Astrocyte of the cerebellum (primary cell): ENCODE measurements around the gene GPAT2.
"Not testable (repeated sequence)": the region's sequence is repeated elsewhere in the genome, so short reads cannot be mapped to it uniquely, and the experiment has no call there.

Experiments
- DNase-seq: peaks from one replicate; pipeline ENCODE4 v3.0.0-alpha.2; 2011; ENCODE audit warnings: low read depth
- H3K4me3 ChIP-seq: 2 replicates; pipeline ENCODE4 v1.5.1; 2011; ENCODE audit warnings: mild to moderate bottlenecking, low read depth, low read length, moderate library complexity
- CTCF ChIP-seq: IDR thresholded peaks from 2 replicates; pipeline ENCODE4 v1.5.1; 2012; ENCODE audit warnings: low read length, low read depth, moderate library complexity, mild to moderate bottlenecking; ENCODE audit errors: missing control alignments
- in situ Hi-C: cut with HindIII; loops from 2 replicates; pipeline ENCODE4 v1.10.0; 2017; ENCODE audit warnings: low sequenced_read_pairs

The GPAT2 gene

GRCh38 chr2:96049049-96049916 is 14.6 kb upstream of the GPAT2 start:
- H3K4me3 ChIP-seq, in situ Hi-C loops, DNase-seq: not testable (repeated sequence)

- in situ Hi-C loops, DNase-seq, H3K4me3 ChIP-seq: not testable (repeated sequence)
Observed at GRCh38 chr2:96035554-96035953, 838 bp upstream of the GPAT2 start.

GRCh38 chr2:96033997-96034396 is 719 bp downstream of the GPAT2 start:
- in situ Hi-C loops, DNase-seq, H3K4me3 ChIP-seq: not testable (repeated sequence)

- DNase-seq, in situ Hi-C loops, H3K4me3 ChIP-seq: not testable (repeated sequence)
Observed at GRCh38 chr2:96027725-96028325, 6.9 kb downstream of the GPAT2 start.

GRCh38 chr2:96025755-96026154 is 9.0 kb downstream of the GPAT2 start:
- H3K4me3 ChIP-seq, DNase-seq, in situ Hi-C loops: not testable (repeated sequence)

- H3K4me3 ChIP-seq, result no peak overlapping the region
- DNase-seq, result no peak
- no peak for TF ChIP-seq CTCF
- in situ Hi-C loops, result no loop called here
Observed at GRCh38 chr2:96025194-96025492, 9.6 kb downstream of the GPAT2 start.

- H3K4me3 ChIP-seq, result no peak overlapping the region
- in situ Hi-C loops, result no loop called here
- no peak for TF ChIP-seq CTCF
- DNase-seq, result no peak
Observed at GRCh38 chr2:96024336-96025193, 10.2 kb downstream of the GPAT2 start.

- in situ Hi-C loops, H3K4me3 ChIP-seq, DNase-seq: not testable (repeated sequence)
Observed at GRCh38 chr2:96023701-96024100, 11.0 kb downstream of the GPAT2 start.

GRCh38 chr2:96022701-96023447 is 11.8 kb downstream of the GPAT2 start:
- in situ Hi-C loops, H3K4me3 ChIP-seq: not testable (repeated sequence)
- DNase-seq, result peak; percentile 54
- TF ChIP-seq CTCF, result peak; percentile 77

- DNase-seq, H3K4me3 ChIP-seq, in situ Hi-C loops: not testable (repeated sequence)
Observed at GRCh38 chr2:96022126-96022525, 12.6 kb downstream of the GPAT2 start.

GRCh38 chr2:96021142-96021541 is 13.6 kb downstream of the GPAT2 start:
- H3K4me3 ChIP-seq, DNase-seq, in situ Hi-C loops: not testable (repeated sequence)

- in situ Hi-C loops, H3K4me3 ChIP-seq: not testable (repeated sequence)
- peak; percentile 3 for DNase-seq
Observed at GRCh38 chr2:96019909-96020590, 14.7 kb downstream of the GPAT2 start.
